Tibial nerve (tissue), 4 donors: ENCODE results near the gene NIM1K.

ENCODE experiments used
- EP300 ChIP-seq, 2 donors: sonication (generic); formaldehyde crosslinking; IDR thresholded peaks; one replicate each; pipeline ENCODE4 v1.6.1; 2017; ENCODE audit warnings: antibody characterized with exemption in 2 of 2, mild to moderate bottlenecking in 1 of 2
- TF ChIP-seq, protein P1 (sequence below), 5 experiments: fragments of 200-600 bp in 3 of 5; fragments of 450-650 bp in 2 of 5; sonication (generic) in 3 of 5; IDR thresholded peaks; one replicate each; pipeline ENCODE4 v1.5.1; 2016 to 2019; ENCODE audit warnings: antibody characterized with exemption in 5 of 5, mild to moderate bottlenecking in 3 of 5, moderate library complexity in 2 of 5

DNA sequence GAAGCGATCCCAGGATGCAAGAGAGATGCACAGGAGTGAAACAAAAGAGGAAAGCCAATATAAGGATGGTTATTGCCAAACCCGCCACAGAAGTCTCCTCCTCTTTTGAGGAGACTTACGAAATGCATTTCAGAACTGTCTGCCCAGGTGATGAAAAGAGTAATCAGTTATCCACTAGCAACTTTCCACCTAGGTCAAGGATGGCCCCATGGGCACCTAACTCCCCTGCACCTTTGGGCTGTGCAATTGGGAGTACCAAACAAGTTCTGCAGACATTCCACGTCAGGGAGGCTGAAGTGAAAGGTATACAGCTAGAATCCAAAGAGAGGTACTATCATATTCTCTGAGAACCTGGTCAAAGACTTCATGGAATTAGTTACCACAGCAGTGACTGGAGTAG, 95.5 kb downstream of the NIM1K start:
- TF ChIP-seq, protein P1, sequence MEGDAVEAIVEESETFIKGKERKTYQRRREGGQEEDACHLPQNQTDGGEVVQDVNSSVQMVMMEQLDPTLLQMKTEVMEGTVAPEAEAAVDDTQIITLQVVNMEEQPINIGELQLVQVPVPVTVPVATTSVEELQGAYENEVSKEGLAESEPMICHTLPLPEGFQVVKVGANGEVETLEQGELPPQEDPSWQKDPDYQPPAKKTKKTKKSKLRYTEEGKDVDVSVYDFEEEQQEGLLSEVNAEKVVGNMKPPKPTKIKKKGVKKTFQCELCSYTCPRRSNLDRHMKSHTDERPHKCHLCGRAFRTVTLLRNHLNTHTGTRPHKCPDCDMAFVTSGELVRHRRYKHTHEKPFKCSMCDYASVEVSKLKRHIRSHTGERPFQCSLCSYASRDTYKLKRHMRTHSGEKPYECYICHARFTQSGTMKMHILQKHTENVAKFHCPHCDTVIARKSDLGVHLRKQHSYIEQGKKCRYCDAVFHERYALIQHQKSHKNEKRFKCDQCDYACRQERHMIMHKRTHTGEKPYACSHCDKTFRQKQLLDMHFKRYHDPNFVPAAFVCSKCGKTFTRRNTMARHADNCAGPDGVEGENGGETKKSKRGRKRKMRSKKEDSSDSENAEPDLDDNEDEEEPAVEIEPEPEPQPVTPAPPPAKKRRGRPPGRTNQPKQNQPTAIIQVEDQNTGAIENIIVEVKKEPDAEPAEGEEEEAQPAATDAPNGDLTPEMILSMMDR (IDR thresholded peaks at IDR 0.05), result no peak
- TF ChIP-seq EP300 (IDR thresholded peaks at IDR 0.05), result no peak
